ENCODE measurements around the gene CACNA1S. TPM values are rescaled to one million over a fixed set of nuclear protein-coding genes. Genes with fewer than 3 reads are reported as not detected.

Gene CACNA1S
- total RNA-seq, 1 experiment from 2014 or later, result 0.17 TPM

Other genes with a start within 250 kb of the CACNA1S start
- gene GPR25, start 239.4 kb downstream of the CACNA1S start, total RNA-seq (2014; rRNA removed), result not detected in 2 replicates
- gene INAVA, start 217.5 kb downstream of the CACNA1S start, total RNA-seq (2014; rRNA removed), result 0.63 and 1.5 TPM in 2 replicates
- gene KIF21B, start 88.7 kb downstream of the CACNA1S start, total RNA-seq (2014; rRNA removed), result under 0.01 and 0.06 TPM in 2 replicates
- not detected in 2 replicates for gene ASCL5, start 14.8 kb upstream of the CACNA1S start, total RNA-seq (2014; rRNA removed)
- gene TMEM9, start 42.0 kb upstream of the CACNA1S start, total RNA-seq (2014; rRNA removed), result 105 and 114 TPM in 2 replicates
- 0.26 and 0.34 TPM in 2 replicates for gene IGFN1, start 78.4 kb upstream of the CACNA1S start, total RNA-seq (2014; rRNA removed)
- gene PKP1, start 171.1 kb upstream of the CACNA1S start, total RNA-seq (2014; rRNA removed), result not detected in 2 replicates